ENCODE data around the gene DCDC2B. TPM values are rescaled to one million over a fixed set of nuclear protein-coding genes. Genes with fewer than 3 reads are reported as not detected.

Gene DCDC2B
- total and polyA plus RNA-seq, 2 of the 13 experiments (the other 11 are each of a cell fraction or from before 2014, with no cell fraction given): not detected

- TF ChIP-seq NBN (conservative IDR thresholded peaks at IDR 0.05) (no peak), ISX (CRISPR knock-in tag; conservative IDR thresholded peaks at IDR 0.05) (no peak), SOX6 (IDR thresholded peaks at IDR 0.05) (no peak), SOX6 (CRISPR knock-in tag; IDR thresholded peaks at IDR 0.05) (no peak), ZBTB42 (CRISPR knock-in tag; IDR thresholded peaks at IDR 0.05) (no peak)
Measured at GRCh38 chr1:32224285-32224684, 15.4 kb downstream of the DCDC2B start (continued).

GRCh38 chr1:32228771-32229170 is 19.9 kb downstream of the DCDC2B start:
- no peak for FAIRE-seq
- peaks cover 6% of the 10 kb centered on the region for H3K79me2 ChIP-seq (ENCODE audit: insufficient read depth, low read length)
- H3K27ac ChIP-seq (ENCODE audit: extremely low read length, insufficient read depth, low read length): no peak overlapping the region

More at GRCh38 chr1:32228771-32229170, 19.9 kb downstream of the DCDC2B start:
- no peak overlapping the region for H3K9ac ChIP-seq (ENCODE audit: insufficient read depth, low read depth, low read length)
- H3K27me3 ChIP-seq (ENCODE audit: control insufficient read depth in 1 of 2, insufficient read depth in 2 of 2, low read length in 2 of 2): no peaks in the 10 kb centered on the region
- BruUV-seq (replicated peaks): no TSS peak
- no peaks in the 10 kb centered on the region for H3K9me3 ChIP-seq (ENCODE audit: low read length)
- POLR2A ChIA-PET: interaction anchor here (3.3 kb wide), 1 partner anchor 13 kb away, joined by 12 read pairs; no protein-coding TSS in a partner anchor
- no peaks in the 10 kb centered on the region for H4K20me1 ChIP-seq (ENCODE audit: insufficient read depth, low read length)
- DNase-seq (ENCODE audit: low spot score): no peak
- peaks cover 26 to 51% of the 10 kb centered on the region in 2 experiments for H3K36me3 ChIP-seq (replicated peaks in 1 of 2; ENCODE audit: control insufficient read depth in 1 of 2, insufficient read depth in 2 of 2, low read length in 2 of 2)
- in situ Hi-C loops (cut with HindIII; ENCODE audit: extremely low pct_ligation_motif_present, low pct_unique_long_range_greater_than_20kb): no loop called here
- WGBS (ENCODE audit: low lambda C conversion rate): 94% methylated on average over 3 of the region's 3 CpGs
- no peak overlapping the region for H2AFZ ChIP-seq (ENCODE audit: low read length)
- intact Hi-C loops (cut with micrococcal nuclease; ENCODE audit: unreplicated experiment): no loop called here
- peaks cover 6% of the 10 kb centered on the region for H3K4me1 ChIP-seq (ENCODE audit: insufficient read depth, low read length)
- CTCF ChIA-PET (ENCODE audit: low intra/inter-chr PET ratio, low total read pairs): no interaction called here
- no peak for TF ChIP-seq SMARCE1 (IDR thresholded peaks at IDR 0.05; ENCODE audit: borderline replicate concordance)
- no peak for TF ChIP-seq KLF11 (CRISPR knock-in tag; IDR thresholded peaks at IDR 0.05)
- no peak for TF ChIP-seq ZBTB7A (CRISPR knock-in tag; IDR thresholded peaks at IDR 0.05)
- TF ChIP-seq ZNF670 (CRISPR knock-in tag; IDR thresholded peaks at IDR 0.05; ENCODE audit: borderline replicate concordance): no peak
- no peak for TF ChIP-seq ESRRA (CRISPR knock-in tag; IDR thresholded peaks at IDR 0.05; ENCODE audit: low read depth)
- TF ChIP-seq ZKSCAN8 (CRISPR knock-in tag; IDR thresholded peaks at IDR 0.05; ENCODE audit: borderline replicate concordance): no peak
- no peak for TF ChIP-seq NR2F1 (CRISPR knock-in tag; IDR thresholded peaks at IDR 0.05)
- TF ChIP-seq MED13 (CRISPR knock-in tag; IDR thresholded peaks at IDR 0.05): no peak
- no peak for TF ChIP-seq DRAP1 (CRISPR knock-in tag; IDR thresholded peaks at IDR 0.05)
- no peak for TF ChIP-seq ZMYM4 (CRISPR knock-in tag; IDR thresholded peaks at IDR 0.05)
- TF ChIP-seq ZNF674 (CRISPR knock-in tag; IDR thresholded peaks at IDR 0.05; ENCODE audit: low read depth): no peak
- no peak for TF ChIP-seq ATM (IDR thresholded peaks at IDR 0.05; ENCODE audit: borderline replicate concordance)
- no peak for TF ChIP-seq HOXA5 (CRISPR knock-in tag; IDR thresholded peaks at IDR 0.05)
- TF ChIP-seq ZSCAN25 (CRISPR knock-in tag; IDR thresholded peaks at IDR 0.05): no peak
- H3K4me3 ChIP-seq (replicated peaks in 1 of 3; ENCODE audit: insufficient read depth in 1 of 3, low read depth in 2 of 3, low read length in 3 of 3): no peak overlapping the region
- no peak overlapping the region for H3K4me2 ChIP-seq (ENCODE audit: low read depth, low read length)
- no peak for ATAC-seq
